WTC11 (cell line): ENCODE results near the gene SPSB3.

Source experiments
- FOXJ3 ChIP-seq: sonication (generic); formaldehyde crosslinking; IDR thresholded peaks from 2 replicates; pipeline ENCODE4 v1.9.0; 2021; ENCODE audit warnings: missing genetic modification reagents, mild to moderate bottlenecking, borderline replicate concordance
- GTF2I ChIP-seq: fragments of 250-450 bp; sonication (Bioruptor Pico); conservative IDR thresholded peaks from 2 replicates; pipeline ENCODE4 v1.4.0; 2021; ENCODE audit warnings: mild to moderate bottlenecking
- TF ChIP-seq, protein P1 (sequence below): fragments of 200-600 bp; IDR thresholded peaks from 2 replicates; pipeline ENCODE4 v1.8.0; 2022; ENCODE audit warnings: antibody characterized with exemption
- TF ChIP-seq, protein P2 (sequence below): sonication (generic); formaldehyde crosslinking; IDR thresholded peaks from 2 replicates; pipeline ENCODE4 v1.8.0; 2022; ENCODE audit warnings: mild to moderate bottlenecking, missing genetic modification reagents
- TF ChIP-seq, protein P3 (sequence below): fragments of 250-450 bp; sonication (Bioruptor Pico); IDR thresholded peaks from 2 replicates; pipeline ENCODE4 v1.9.0; 2021; ENCODE audit warnings: mild to moderate bottlenecking, borderline replicate concordance
- TF ChIP-seq, protein P4 (sequence below): sonication (generic); formaldehyde crosslinking; IDR thresholded peaks from 2 replicates; pipeline ENCODE4 v1.8.0; 2022; ENCODE audit warnings: missing genetic modification reagents
- TF ChIP-seq, protein P5 (sequence below): sonication (generic); formaldehyde crosslinking; IDR thresholded peaks from 2 replicates; pipeline ENCODE4 v1.8.0; 2023; ENCODE audit warnings: missing genetic modification reagents, mild to moderate bottlenecking, borderline replicate concordance

DNA sequence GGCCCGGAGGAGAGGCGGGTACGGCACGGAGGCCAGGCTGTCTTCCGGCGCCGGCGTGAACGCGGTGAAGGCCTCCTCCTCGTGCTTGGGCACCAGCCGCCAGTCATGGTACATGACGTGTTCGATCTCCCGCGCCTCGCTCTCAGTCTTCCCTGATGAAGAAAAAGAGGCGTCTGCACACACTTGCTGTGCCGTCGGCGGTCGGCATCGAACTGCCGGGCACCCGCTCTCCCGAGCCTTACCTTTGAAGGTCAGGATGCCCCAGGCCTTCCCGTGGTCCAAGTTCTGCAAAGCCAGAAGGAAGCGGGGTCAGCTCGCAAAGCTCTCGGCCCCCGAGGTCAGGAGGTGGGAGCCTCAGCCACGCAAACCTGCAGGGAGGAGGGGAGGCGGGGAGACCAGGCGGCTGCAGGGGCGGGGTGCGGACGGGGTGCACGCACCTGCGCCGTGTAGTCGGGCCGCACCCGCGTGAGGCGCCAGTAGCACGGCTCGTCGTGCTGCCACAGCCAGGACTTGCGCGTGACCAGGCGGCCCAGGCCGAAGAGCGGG, 9.9 kb downstream of the SPSB3 start, which contains the start of gene EME2:
- TF ChIP-seq, protein P1, sequence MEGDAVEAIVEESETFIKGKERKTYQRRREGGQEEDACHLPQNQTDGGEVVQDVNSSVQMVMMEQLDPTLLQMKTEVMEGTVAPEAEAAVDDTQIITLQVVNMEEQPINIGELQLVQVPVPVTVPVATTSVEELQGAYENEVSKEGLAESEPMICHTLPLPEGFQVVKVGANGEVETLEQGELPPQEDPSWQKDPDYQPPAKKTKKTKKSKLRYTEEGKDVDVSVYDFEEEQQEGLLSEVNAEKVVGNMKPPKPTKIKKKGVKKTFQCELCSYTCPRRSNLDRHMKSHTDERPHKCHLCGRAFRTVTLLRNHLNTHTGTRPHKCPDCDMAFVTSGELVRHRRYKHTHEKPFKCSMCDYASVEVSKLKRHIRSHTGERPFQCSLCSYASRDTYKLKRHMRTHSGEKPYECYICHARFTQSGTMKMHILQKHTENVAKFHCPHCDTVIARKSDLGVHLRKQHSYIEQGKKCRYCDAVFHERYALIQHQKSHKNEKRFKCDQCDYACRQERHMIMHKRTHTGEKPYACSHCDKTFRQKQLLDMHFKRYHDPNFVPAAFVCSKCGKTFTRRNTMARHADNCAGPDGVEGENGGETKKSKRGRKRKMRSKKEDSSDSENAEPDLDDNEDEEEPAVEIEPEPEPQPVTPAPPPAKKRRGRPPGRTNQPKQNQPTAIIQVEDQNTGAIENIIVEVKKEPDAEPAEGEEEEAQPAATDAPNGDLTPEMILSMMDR: no peak
- no peak for TF ChIP-seq GTF2I (CRISPR knock-in tag)
- TF ChIP-seq, protein P2, sequence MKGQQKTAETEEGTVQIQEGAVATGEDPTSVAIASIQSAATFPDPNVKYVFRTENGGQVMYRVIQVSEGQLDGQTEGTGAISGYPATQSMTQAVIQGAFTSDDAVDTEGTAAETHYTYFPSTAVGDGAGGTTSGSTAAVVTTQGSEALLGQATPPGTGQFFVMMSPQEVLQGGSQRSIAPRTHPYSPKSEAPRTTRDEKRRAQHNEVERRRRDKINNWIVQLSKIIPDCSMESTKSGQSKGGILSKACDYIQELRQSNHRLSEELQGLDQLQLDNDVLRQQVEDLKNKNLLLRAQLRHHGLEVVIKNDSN (CRISPR knock-in tag): 0 out of 2 replicates have a peak, but pooled peaks have one; percentile 8
- TF ChIP-seq FOXJ3 (CRISPR knock-in tag): no peak
- TF ChIP-seq, protein P3, sequence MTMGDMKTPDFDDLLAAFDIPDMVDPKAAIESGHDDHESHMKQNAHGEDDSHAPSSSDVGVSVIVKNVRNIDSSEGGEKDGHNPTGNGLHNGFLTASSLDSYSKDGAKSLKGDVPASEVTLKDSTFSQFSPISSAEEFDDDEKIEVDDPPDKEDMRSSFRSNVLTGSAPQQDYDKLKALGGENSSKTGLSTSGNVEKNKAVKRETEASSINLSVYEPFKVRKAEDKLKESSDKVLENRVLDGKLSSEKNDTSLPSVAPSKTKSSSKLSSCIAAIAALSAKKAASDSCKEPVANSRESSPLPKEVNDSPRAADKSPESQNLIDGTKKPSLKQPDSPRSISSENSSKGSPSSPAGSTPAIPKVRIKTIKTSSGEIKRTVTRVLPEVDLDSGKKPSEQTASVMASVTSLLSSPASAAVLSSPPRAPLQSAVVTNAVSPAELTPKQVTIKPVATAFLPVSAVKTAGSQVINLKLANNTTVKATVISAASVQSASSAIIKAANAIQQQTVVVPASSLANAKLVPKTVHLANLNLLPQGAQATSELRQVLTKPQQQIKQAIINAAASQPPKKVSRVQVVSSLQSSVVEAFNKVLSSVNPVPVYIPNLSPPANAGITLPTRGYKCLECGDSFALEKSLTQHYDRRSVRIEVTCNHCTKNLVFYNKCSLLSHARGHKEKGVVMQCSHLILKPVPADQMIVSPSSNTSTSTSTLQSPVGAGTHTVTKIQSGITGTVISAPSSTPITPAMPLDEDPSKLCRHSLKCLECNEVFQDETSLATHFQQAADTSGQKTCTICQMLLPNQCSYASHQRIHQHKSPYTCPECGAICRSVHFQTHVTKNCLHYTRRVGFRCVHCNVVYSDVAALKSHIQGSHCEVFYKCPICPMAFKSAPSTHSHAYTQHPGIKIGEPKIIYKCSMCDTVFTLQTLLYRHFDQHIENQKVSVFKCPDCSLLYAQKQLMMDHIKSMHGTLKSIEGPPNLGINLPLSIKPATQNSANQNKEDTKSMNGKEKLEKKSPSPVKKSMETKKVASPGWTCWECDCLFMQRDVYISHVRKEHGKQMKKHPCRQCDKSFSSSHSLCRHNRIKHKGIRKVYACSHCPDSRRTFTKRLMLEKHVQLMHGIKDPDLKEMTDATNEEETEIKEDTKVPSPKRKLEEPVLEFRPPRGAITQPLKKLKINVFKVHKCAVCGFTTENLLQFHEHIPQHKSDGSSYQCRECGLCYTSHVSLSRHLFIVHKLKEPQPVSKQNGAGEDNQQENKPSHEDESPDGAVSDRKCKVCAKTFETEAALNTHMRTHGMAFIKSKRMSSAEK: no peak
- TF ChIP-seq, protein P4, sequence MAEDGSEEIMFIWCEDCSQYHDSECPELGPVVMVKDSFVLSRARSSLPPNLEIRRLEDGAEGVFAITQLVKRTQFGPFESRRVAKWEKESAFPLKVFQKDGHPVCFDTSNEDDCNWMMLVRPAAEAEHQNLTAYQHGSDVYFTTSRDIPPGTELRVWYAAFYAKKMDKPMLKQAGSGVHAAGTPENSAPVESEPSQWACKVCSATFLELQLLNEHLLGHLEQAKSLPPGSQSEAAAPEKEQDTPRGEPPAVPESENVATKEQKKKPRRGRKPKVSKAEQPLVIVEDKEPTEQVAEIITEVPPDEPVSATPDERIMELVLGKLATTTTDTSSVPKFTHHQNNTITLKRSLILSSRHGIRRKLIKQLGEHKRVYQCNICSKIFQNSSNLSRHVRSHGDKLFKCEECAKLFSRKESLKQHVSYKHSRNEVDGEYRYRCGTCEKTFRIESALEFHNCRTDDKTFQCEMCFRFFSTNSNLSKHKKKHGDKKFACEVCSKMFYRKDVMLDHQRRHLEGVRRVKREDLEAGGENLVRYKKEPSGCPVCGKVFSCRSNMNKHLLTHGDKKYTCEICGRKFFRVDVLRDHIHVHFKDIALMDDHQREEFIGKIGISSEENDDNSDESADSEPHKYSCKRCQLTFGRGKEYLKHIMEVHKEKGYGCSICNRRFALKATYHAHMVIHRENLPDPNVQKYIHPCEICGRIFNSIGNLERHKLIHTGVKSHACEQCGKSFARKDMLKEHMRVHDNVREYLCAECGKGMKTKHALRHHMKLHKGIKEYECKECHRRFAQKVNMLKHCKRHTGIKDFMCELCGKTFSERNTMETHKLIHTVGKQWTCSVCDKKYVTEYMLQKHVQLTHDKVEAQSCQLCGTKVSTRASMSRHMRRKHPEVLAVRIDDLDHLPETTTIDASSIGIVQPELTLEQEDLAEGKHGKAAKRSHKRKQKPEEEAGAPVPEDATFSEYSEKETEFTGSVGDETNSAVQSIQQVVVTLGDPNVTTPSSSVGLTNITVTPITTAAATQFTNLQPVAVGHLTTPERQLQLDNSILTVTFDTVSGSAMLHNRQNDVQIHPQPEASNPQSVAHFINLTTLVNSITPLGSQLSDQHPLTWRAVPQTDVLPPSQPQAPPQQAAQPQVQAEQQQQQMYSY (CRISPR knock-in tag): 0 out of 2 replicates have a peak, but pooled peaks have one; percentile 21
- TF ChIP-seq, protein P5, sequence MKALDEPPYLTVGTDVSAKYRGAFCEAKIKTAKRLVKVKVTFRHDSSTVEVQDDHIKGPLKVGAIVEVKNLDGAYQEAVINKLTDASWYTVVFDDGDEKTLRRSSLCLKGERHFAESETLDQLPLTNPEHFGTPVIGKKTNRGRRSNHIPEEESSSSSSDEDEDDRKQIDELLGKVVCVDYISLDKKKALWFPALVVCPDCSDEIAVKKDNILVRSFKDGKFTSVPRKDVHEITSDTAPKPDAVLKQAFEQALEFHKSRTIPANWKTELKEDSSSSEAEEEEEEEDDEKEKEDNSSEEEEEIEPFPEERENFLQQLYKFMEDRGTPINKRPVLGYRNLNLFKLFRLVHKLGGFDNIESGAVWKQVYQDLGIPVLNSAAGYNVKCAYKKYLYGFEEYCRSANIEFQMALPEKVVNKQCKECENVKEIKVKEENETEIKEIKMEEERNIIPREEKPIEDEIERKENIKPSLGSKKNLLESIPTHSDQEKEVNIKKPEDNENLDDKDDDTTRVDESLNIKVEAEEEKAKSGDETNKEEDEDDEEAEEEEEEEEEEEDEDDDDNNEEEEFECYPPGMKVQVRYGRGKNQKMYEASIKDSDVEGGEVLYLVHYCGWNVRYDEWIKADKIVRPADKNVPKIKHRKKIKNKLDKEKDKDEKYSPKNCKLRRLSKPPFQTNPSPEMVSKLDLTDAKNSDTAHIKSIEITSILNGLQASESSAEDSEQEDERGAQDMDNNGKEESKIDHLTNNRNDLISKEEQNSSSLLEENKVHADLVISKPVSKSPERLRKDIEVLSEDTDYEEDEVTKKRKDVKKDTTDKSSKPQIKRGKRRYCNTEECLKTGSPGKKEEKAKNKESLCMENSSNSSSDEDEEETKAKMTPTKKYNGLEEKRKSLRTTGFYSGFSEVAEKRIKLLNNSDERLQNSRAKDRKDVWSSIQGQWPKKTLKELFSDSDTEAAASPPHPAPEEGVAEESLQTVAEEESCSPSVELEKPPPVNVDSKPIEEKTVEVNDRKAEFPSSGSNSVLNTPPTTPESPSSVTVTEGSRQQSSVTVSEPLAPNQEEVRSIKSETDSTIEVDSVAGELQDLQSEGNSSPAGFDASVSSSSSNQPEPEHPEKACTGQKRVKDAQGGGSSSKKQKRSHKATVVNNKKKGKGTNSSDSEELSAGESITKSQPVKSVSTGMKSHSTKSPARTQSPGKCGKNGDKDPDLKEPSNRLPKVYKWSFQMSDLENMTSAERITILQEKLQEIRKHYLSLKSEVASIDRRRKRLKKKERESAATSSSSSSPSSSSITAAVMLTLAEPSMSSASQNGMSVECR (CRISPR knock-in tag): no peak
